ENCODE measurements around the gene CRYGC. TPM values are rescaled to one million over a fixed set of nuclear protein-coding genes. Genes with fewer than 3 reads are reported as not detected.
A peak's percentile ranks its signal among the peaks of the same experiment; 100 is the strongest.

Gene CRYGC, protein sequence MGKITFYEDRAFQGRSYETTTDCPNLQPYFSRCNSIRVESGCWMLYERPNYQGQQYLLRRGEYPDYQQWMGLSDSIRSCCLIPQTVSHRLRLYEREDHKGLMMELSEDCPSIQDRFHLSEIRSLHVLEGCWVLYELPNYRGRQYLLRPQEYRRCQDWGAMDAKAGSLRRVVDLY
- polyA plus RNA-seq (2013, experiment 1 of 2) = not detected
- polyA plus RNA-seq (2013, experiment 2 of 2) = not detected

GRCh38 chr2:208129744-208130711 lies at the start of gene CRYGC:
Gene CRYGC (minus strand): TSS chr2:208129828. CDS start chr2:208129792, 36 bp downstream.
- no peak within 1 kb of the TSS for H2BK15ac ChIP-seq (ENCODE audit: low read length)
- no peak within 1 kb of the TSS for H2BK12ac ChIP-seq (ENCODE audit: low read length)
- H3K36me3 ChIP-seq (replicated peaks in 1 of 2; ENCODE audit: control insufficient read depth in 2 of 2, insufficient read depth in 2 of 2, low read length in 2 of 2) = no peaks in the 10 kb centered on the region
- no peaks in the 10 kb centered on the region for H3K79me1 ChIP-seq (ENCODE audit: low read depth, low read length)
- no peak within 1 kb of the TSS for H3K18ac ChIP-seq (ENCODE audit: low read length)
- no peak within 1 kb of the TSS for H3K4me3 ChIP-seq (ENCODE audit: low read length in 2 of 2)
- H4K91ac ChIP-seq (ENCODE audit: low read depth, low read length, poor library complexity) = no peak within 1 kb of the TSS
- peaks cover 2 to 8% of the 10 kb centered on the region in 2 donors for H3K4me1 ChIP-seq (ENCODE audit: control insufficient read depth in 2 of 2, insufficient read depth in 1 of 2, low read depth in 1 of 2, low read length in 2 of 2)
- no peak within 1 kb of the TSS for H3K4ac ChIP-seq (ENCODE audit: low read length)
- no peak within 1 kb of the TSS for H3K4me2 ChIP-seq (ENCODE audit: insufficient read depth, low read length, poor library complexity, severe bottlenecking)
- H2AFZ ChIP-seq (ENCODE audit: low read length) = peak within 1 kb of the TSS; percentile 72
- no peak within 1 kb of the TSS for H2AK5ac ChIP-seq (ENCODE audit: low read depth, low read length)
- DNase-seq (ENCODE audit: low spot score) = no peak
- H2BK5ac ChIP-seq (ENCODE audit: low read length) = no peak within 1 kb of the TSS
- H3K27me3 ChIP-seq (ENCODE audit: control insufficient read depth in 3 of 3, insufficient read depth in 3 of 3, low read depth in 1 of 3, low read length in 3 of 3) = no peaks in the 10 kb centered on the region
- no CpG with 5 or more reads among the region's 19 CpGs for WGBS, 2 donors (ENCODE audit: extremely low coverage in 2 of 2, insufficient read length in 2 of 2, insufficient replicate concordance in 1 of 2)
- H3K23ac ChIP-seq (ENCODE audit: low read depth, low read length, poor library complexity) = no peak within 1 kb of the TSS
- H4K8ac ChIP-seq (ENCODE audit: low read depth, low read length) = no peak within 1 kb of the TSS
- H3K9ac ChIP-seq (ENCODE audit: low read depth, low read length, poor library complexity) = no peak within 1 kb of the TSS
- no peak within 1 kb of the TSS for H2BK120ac ChIP-seq (ENCODE audit: low read depth, low read length)
- no peaks in the 10 kb centered on the region for H3K9me3 ChIP-seq (replicated peaks in 1 of 2; ENCODE audit: control insufficient read depth in 2 of 2, insufficient read depth in 1 of 2, low read depth in 1 of 2, low read length in 2 of 2)
- no peak within 1 kb of the TSS for H3K27ac ChIP-seq (replicated peaks; ENCODE audit: low read length)
- no peak within 1 kb of the TSS for H3K14ac ChIP-seq (ENCODE audit: low read length)

DNA sequence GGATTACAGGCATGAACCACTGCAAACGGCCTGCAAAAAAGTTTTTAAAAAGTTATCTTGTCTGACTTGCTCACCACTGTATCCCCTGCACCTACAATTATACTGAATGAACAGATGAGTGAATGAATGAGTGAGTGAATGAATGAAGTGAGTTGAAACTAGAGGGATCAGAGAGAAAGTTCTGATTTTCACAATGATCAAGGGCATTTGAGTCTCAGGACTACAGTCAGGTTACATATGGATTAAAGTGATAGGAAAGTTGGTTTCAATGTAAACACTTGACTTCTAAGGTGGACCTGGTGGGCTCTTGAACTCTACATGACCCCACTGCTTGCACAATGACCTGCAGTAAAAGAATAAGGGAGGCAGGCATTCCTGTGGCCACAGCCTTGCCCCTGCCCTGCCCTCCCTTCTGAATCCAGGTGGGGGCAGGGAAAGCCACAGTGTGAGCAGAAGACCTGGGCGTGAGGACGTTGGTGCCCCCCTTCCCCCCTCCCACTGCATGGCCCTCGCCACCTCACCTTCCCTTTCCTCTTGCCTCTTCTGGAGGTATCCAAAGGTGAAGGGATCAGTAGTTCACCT lies 49.5 kb upstream of the CRYGC start:
- H2BK5ac ChIP-seq (ENCODE audit: low read length) = no peak overlapping the region
- no peaks in the 10 kb centered on the region for H3K79me1 ChIP-seq (ENCODE audit: low read depth, low read length)
- no peak overlapping the region for H3K9ac ChIP-seq (ENCODE audit: low read depth, low read length, poor library complexity)
- H3K27ac ChIP-seq (replicated peaks; ENCODE audit: low read length) = no peak overlapping the region
- no peak overlapping the region for H2BK120ac ChIP-seq (ENCODE audit: low read depth, low read length)
- H3K4me1 ChIP-seq (ENCODE audit: control insufficient read depth in 2 of 2, insufficient read depth in 1 of 2, low read depth in 1 of 2, low read length in 2 of 2) = peaks cover 3 to 9% of the 10 kb centered on the region in 2 donors
- no peak overlapping the region for H4K8ac ChIP-seq (ENCODE audit: low read depth, low read length)
- no peak overlapping the region for H3K4me3 ChIP-seq (ENCODE audit: low read length in 2 of 2)
- no CpG with 5 or more reads among the region's 4 CpGs for WGBS, 2 donors (ENCODE audit: extremely low coverage in 2 of 2, insufficient read length in 2 of 2, insufficient replicate concordance in 1 of 2)
- no peak overlapping the region for H2BK15ac ChIP-seq (ENCODE audit: low read length)
- H3K18ac ChIP-seq (ENCODE audit: low read length) = peak overlapping the region; percentile 71
- H3K27me3 ChIP-seq (ENCODE audit: control insufficient read depth in 3 of 3, insufficient read depth in 3 of 3, low read depth in 1 of 3, low read length in 3 of 3) = no peaks in the 10 kb centered on the region
- H3K4me2 ChIP-seq (ENCODE audit: insufficient read depth, low read length, poor library complexity, severe bottlenecking) = no peak overlapping the region
- H3K9me3 ChIP-seq (replicated peaks in 1 of 2; ENCODE audit: control insufficient read depth in 2 of 2, insufficient read depth in 1 of 2, low read depth in 1 of 2, low read length in 2 of 2) = no peaks in the 10 kb centered on the region
- H3K23ac ChIP-seq (ENCODE audit: low read depth, low read length, poor library complexity) = no peak overlapping the region
- no peak overlapping the region for H2BK12ac ChIP-seq (ENCODE audit: low read length)
- no peak for DNase-seq (ENCODE audit: low spot score)
- H2AFZ ChIP-seq (ENCODE audit: low read length) = no peak overlapping the region
- H4K91ac ChIP-seq (ENCODE audit: low read depth, low read length, poor library complexity) = no peak overlapping the region
- H3K4ac ChIP-seq (ENCODE audit: low read length) = no peak overlapping the region
- H3K36me3 ChIP-seq (replicated peaks in 1 of 2; ENCODE audit: control insufficient read depth in 2 of 2, insufficient read depth in 2 of 2, low read length in 2 of 2) = no peaks in the 10 kb centered on the region
- H2AK5ac ChIP-seq (ENCODE audit: low read depth, low read length) = no peak overlapping the region
- H3K14ac ChIP-seq (ENCODE audit: low read length) = no peak overlapping the region

GRCh38 chr2:208175840-208176153 lies 46.2 kb upstream of the CRYGC start:
- H2AK5ac ChIP-seq (ENCODE audit: low read depth, low read length) = no peak overlapping the region
- peaks cover 0 to 3% of the 10 kb centered on the region in 2 donors for H3K4me1 ChIP-seq (ENCODE audit: control insufficient read depth in 2 of 2, insufficient read depth in 1 of 2, low read depth in 1 of 2, low read length in 2 of 2)
- DNase-seq (ENCODE audit: low spot score) = no peak
- no CpG with 5 or more reads among the region's 6 CpGs for WGBS, 2 donors (ENCODE audit: extremely low coverage in 2 of 2, insufficient read length in 2 of 2, insufficient replicate concordance in 1 of 2)
- H3K27me3 ChIP-seq (ENCODE audit: control insufficient read depth in 3 of 3, insufficient read depth in 3 of 3, low read depth in 1 of 3, low read length in 3 of 3) = no peaks in the 10 kb centered on the region
- no peak overlapping the region for H4K91ac ChIP-seq (ENCODE audit: low read depth, low read length, poor library complexity)
- H3K9me3 ChIP-seq (replicated peaks in 1 of 2; ENCODE audit: control insufficient read depth in 2 of 2, insufficient read depth in 1 of 2, low read depth in 1 of 2, low read length in 2 of 2) = no peaks in the 10 kb centered on the region
- no peak overlapping the region for H3K14ac ChIP-seq (ENCODE audit: low read length)
- H3K4me3 ChIP-seq (ENCODE audit: low read length in 2 of 2) = no peak overlapping the region
- H3K4ac ChIP-seq (ENCODE audit: low read length) = no peak overlapping the region
- H2AFZ ChIP-seq (ENCODE audit: low read length) = peak overlapping the region; percentile 82
- H3K36me3 ChIP-seq (replicated peaks in 1 of 2; ENCODE audit: control insufficient read depth in 2 of 2, insufficient read depth in 2 of 2, low read length in 2 of 2) = no peaks in the 10 kb centered on the region
- H2BK12ac ChIP-seq (ENCODE audit: low read length) = no peak overlapping the region
- H3K23ac ChIP-seq (ENCODE audit: low read depth, low read length, poor library complexity) = no peak overlapping the region
- H3K18ac ChIP-seq (ENCODE audit: low read length) = no peak overlapping the region
- H3K27ac ChIP-seq (replicated peaks; ENCODE audit: low read length) = no peak overlapping the region
- H2BK120ac ChIP-seq (ENCODE audit: low read depth, low read length) = no peak overlapping the region
- H3K9ac ChIP-seq (ENCODE audit: low read depth, low read length, poor library complexity) = no peak overlapping the region
- no peak overlapping the region for H3K4me2 ChIP-seq (ENCODE audit: insufficient read depth, low read length, poor library complexity, severe bottlenecking)
- no peaks in the 10 kb centered on the region for H3K79me1 ChIP-seq (ENCODE audit: low read depth, low read length)
- no peak overlapping the region for H4K8ac ChIP-seq (ENCODE audit: low read depth, low read length)
- H2BK5ac ChIP-seq (ENCODE audit: low read length) = no peak overlapping the region
- H2BK15ac ChIP-seq (ENCODE audit: low read length) = no peak overlapping the region

All from neuronal stem cell (in vitro differentiated cells).